EH (cell line): ENCODE results near the gene HDAC1.
A peak's percentile ranks its signal among the peaks of the same experiment; 100 is the strongest.
"Not testable (repeated sequence)": the region's sequence is repeated elsewhere in the genome, so short reads cannot be mapped to it uniquely, and the experiment has no call there.

Experiments
- DNase-seq: peaks from one replicate; pipeline ENCODE4 v3.0.0-alpha.2; 2015; ENCODE audit warnings: low read depth

HDAC1 gene

DNA sequence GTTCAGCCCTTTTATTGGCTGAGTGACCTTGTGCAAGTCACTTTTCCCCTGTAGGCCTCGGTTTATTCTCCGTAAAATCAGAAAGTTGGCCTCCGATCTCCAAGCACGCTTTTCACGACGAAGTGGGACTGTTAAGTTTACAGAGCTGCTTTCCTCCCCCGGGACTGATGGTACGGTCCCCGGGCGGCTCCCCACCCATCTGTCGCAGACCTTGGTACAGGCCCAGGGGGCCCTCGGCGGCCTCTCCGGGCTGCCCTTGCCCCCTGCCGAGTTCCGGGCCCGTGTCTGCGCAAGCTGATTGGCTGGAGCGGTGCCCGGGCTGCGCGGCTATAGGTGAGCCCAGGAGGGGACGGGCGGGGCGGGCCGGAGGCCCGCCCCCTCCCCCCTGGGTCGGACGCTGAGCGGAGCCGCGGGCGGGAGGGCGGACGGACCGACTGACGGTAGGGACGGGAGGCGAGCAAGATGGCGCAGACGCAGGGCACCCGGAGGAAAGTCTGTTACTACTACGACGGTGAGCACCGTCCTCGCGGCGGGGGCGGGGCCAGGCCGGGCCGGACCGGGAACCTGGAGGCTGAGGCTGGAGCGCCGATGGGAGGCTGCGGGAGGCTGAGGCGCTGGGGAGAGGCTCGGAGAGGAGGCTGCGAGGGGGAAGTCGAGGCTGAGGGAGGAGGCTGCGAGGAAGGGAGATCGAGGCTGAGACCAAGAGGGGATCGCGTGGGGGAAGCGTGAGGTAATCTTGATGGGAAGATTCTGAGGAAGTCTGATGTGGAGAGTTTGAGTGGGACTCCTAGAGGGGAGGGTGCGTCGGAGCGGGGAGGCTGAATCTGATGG lies at the start of gene HDAC1:
Gene HDAC1, plus strand, starts transcription at position 376 of the 831 bp plus-strand sequence. Its CDS starts 87 bp downstream, at position 463.
- peak; percentile 96 for DNase-seq

GRCh38 chr1:32242341-32242851 lies 49.5 kb upstream of the HDAC1 start:
- peak; percentile 42 for DNase-seq

- DNase-seq: peak; percentile 97
These were observed 45.0 kb upstream of the HDAC1 start, which contains the start of gene FAM167B for GRCh38 chr1:32246888-32247273. Gene FAM167B (plus strand): TSS chr1:32247222. CDS start chr1:32247422, 200 bp downstream.

GRCh38 chr1:32247452-32247851 lies 44.4 kb upstream of the HDAC1 start:
- DNase-seq: no peak

DNA sequence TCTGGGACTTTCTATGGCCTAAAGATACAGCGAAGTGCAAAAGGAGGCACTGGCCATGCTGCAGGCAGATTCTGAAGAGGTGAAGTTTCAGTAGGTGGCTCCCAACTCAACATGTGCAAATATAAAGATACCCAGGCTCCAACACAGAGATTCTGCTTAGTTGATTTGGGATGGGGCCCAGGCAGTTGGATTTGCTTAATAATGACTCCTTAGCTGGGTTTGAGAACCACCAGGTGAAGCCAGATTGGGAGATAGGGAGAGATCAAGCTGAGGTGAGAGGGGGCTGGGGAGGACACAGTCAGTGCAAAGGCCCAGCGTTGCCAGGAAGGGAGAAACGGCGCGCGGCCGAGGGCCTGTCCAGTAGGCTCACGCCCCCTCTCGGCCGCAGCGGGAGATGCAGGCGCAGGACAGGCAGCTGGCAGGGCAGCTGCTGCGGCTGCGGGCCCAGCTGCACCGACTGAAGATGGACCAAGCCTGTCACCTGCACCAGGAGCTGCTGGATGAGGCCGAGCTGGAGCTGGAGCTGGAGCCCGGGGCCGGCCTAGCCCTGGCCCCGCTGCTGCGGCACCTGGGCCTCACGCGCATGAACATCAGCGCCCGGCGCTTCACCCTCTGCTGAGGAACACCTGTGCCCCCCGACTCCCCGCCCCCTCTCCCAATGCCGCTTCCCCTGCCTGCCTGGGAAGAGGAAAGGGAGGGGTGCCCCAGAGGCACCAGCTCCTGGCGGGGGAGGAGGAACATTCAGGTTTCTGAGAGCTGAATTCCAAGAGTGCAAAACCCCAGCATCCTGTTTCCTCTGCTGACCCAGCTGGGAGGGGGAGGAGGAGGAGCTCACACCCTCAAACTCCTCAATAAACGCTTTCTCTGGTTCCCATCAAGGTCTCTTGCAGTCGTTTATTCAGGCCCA lies 43.6 kb upstream of the HDAC1 start:
- peak; percentile 71 for DNase-seq

GRCh38 chr1:32249831-32250525 lies 41.9 kb upstream of the HDAC1 start:
- peak; percentile 20 for DNase-seq

- DNase-seq: no peak
These were observed 40.8 kb upstream of the HDAC1 start, which contains the start of gene LCK for GRCh38 chr1:32250893-32251716. Gene LCK (plus strand): TSS chr1:32251265. CDS start chr1:32274330, 23,065 bp downstream.

- no peak for DNase-seq
These were observed 36.5 kb upstream of the HDAC1 start for GRCh38 chr1:32255072-32256071.

GRCh38 chr1:32256473-32257226 lies 35.2 kb upstream of the HDAC1 start:
- no peak for DNase-seq

- no peak for DNase-seq
These were observed 34.7 kb upstream of the HDAC1 start for GRCh38 chr1:32257227-32257508.

DNA sequence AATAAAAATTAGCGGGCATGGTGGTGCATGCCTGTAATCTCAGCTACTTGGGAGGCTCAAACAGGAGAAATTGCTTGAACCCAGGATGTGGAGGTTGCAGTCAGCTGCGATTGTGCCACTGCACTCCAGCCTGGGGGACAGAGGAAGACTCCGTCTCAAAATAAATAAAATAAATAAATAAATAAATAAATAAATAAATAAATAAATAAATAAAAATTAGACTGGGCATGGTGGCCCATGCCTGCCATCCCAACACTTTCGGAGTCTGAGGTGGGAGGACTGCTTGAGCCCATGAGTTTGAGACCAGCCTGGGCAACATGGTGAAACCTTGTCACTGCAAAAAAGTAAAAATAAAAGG lies 28.7 kb upstream of the HDAC1 start:
- not testable (repeated sequence) for DNase-seq

DNA sequence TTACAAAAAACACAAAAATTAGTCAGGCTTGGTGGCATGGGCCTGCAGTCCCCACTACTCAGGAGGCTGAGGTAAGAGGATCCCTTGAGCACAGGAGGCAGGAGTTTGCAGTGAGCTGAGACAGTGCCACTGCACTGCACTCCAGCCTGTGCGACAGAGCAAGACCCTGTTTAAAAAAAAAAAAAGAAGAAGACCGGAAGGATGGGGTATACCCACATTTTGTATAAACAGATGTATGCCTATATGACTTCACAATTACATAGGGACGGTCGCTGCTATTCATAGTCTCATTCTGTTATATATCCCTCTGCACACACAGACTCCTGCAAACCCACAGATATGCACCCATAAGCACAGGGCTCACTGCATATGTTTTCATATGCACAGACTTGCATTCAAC lies 28.1 kb upstream of the HDAC1 start:
- no peak for DNase-seq

DNA sequence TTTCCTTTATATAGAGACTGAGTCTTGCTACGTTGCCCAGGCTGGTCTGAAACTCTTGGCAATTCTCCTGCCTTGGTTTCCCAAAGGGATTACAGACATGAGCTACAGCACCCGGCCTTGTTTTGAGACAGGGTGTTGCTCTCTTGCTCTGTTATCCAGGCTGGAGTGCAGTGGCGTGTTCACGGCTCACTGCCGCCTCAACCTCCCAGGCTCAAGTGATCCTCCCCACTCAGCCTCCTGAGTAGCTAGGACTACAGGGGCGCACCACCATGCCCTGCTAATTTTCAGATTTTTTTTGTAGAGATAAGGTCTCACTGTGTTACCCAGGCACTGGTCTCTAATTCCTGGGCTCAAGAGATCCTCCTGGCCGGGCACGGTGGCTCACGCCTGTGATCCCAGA lies 26.0 kb upstream of the HDAC1 start:
- DNase-seq: no peak

DNA sequence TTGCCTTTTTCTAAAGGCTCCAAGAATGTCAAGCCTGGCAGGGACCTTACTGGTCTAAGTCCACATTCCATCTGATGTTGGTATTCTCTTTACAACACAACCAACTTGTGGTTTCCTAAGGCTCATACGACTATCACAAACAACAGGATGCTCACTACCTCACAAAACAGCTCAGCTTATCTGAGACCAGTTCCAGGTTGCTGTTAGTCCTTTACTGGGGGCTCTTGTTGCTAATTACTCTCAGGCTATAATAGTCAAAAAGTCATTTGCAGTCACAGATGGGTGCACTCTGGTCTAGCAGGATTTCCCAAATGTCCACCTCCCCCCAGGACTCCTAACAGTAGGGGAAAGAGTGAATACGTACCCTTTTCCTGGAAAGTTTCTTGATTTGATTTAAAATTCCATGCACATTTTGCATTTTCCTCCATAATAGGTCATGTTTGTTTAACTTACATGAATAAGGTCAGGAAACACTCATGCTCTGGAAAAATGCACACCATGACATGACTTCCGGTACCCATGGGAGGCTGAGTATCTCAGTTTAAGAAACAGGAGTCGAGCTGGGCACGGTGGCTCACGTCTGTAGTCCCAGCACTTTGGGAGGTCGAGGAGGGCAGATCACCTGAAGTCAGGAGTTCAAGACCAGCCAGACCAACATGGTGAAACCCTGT lies 24.8 kb upstream of the HDAC1 start:
- DNase-seq: peak; percentile 88

DNA sequence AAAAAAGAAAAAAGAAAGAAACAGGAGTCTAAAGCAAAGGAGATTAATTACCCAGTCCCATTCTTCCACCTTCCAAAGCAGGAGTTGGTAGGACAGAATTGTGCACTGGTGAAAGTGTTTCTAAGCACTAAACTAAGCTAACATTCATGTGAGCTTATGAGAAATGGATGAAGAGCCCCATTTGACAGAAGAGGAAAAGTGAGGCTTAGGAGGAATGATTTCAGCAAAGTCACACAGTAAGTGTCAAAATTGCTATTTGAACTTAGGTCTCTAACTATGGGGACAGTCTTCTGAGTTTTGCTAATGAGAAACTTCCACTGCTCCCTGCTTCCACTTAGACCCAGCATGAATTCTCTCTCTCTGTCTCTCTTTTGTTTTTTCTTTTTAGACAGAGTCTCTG lies 22.1 kb upstream of the HDAC1 start:
- DNase-seq: no peak

DNA sequence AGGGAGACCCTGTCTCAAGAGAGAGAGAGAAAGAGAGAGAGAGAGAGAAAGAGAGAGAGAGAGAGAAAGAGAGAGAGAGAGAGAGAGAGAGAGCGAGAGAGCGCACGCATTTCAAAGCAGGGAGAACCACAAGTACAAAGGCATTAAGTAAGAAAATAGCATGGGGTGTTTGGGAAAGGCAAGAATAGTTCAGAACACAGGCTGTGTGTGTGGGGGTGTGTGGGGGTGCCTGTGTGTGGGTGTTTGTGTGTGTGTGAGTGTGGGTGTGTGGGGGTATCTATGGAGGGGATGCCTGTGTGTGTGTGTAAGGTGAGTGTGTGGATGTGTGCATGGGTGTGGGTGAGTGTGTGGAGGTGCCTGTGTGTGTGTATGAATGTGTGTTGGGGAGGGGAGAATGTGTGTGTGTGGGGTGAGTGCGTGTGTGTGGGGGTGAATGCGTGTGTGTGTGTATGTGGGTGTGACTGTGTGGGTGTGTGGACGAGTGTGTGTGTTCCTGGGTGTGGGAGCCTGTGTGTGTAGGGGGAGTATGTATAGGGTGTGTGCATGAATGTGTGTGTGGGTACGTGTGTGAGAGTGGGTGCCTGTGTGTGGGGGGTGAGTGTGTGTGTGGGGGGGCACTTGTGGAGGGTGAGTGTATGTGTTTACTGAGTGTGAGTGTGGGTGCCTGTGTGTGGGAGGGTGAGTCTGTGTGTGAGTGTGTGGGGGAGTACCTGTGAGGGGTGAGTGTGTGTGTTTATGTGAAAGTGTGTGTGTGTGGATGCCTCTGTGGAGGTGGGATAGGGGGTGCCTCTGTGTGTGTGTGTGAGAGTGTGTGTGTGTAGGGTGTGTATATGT lies 19.1 kb upstream of the HDAC1 start:
- no peak for DNase-seq

DNA sequence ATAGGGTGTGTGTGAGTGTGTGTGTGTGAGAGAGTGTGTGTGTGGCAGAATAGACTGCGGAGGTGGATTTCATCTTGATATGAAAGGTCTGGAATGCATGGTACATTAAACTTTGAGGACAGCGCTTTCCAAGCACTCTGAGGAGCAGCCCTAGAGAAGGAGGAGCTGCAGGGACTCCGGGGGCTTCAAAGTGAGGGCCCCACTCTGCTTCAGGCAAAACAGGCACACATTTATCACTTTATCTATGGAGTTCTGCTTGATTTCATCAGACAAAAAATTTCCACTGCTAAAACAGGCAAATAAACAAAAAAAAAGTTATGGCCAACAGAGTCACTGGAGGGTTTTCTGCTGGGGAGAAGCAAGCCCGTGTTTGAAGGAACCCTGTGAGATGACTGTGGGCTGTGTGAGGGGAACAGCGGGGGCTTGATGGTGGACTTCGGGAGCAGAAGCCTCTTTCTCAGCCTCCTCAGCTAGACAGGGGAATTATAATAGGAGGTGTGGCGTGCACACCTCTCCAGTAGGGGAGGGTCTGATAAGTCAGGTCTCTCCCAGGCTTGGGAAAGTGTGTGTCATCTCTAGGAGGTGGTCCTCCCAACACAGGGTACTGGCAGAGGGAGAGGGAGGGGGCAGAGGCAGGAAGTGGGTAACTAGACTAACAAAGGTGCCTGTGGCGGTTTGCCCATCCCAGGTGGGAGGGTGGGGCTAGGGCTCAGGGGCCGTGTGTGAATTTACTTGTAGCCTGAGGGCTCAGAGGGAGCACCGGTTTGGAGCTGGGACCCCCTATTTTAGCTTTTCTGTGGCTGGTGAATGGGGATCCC lies 18.3 kb upstream of the HDAC1 start:
- peak; percentile 8 for DNase-seq
